A549 treated with Hydrocortisone at 1 μM for 4 hours (cell line): ENCODE measurements around the gene ADGRF4. TPM values are rescaled to one million over a fixed set of nuclear protein-coding genes. Genes with fewer than 3 reads are reported as not detected.

Experiments used
- total RNA-seq: library from RNA; stranded (reverse); fragments of 200-300 nt; extraction: Qiagen RNA extraction; gene quantifications from 5 replicates; pipeline ENCODE4 v1.2.3, GENCODE V29; 2022

The ADGRF4 gene
- total RNA-seq, result 12.7 to 16.6 TPM (median 15.6 TPM) in 5 replicates

GRCh38 chr6:47698342-47698787 is at the start of gene ADGRF4:
ADGRF4 (plus strand) TSS chr6:47698580; CDS start chr6:47707246, 8,666 bp downstream.

Other genes starting within 250 kb of the ADGRF4 start
- 10.1 to 17.7 TPM (median 13.2 TPM) in 5 replicates for gene CD2AP, start 220.8 kb upstream of the ADGRF4 start, total RNA-seq
- not detected in 5 replicates for gene OPN5, start 83.5 kb downstream of the ADGRF4 start, total RNA-seq